NCI-H526 (cell line): ENCODE data around the gene TMSB10.
"Not testable (repeated sequence)": the region's sequence is repeated elsewhere in the genome, so short reads cannot be mapped to it uniquely, and the experiment has no call there.

Experiments
- DNase-seq, 2 experiments: peaks; one replicate each; lab custom pipeline; 2025; lab: John Stamatoyannopoulos, UW

The TMSB10 gene

DNA sequence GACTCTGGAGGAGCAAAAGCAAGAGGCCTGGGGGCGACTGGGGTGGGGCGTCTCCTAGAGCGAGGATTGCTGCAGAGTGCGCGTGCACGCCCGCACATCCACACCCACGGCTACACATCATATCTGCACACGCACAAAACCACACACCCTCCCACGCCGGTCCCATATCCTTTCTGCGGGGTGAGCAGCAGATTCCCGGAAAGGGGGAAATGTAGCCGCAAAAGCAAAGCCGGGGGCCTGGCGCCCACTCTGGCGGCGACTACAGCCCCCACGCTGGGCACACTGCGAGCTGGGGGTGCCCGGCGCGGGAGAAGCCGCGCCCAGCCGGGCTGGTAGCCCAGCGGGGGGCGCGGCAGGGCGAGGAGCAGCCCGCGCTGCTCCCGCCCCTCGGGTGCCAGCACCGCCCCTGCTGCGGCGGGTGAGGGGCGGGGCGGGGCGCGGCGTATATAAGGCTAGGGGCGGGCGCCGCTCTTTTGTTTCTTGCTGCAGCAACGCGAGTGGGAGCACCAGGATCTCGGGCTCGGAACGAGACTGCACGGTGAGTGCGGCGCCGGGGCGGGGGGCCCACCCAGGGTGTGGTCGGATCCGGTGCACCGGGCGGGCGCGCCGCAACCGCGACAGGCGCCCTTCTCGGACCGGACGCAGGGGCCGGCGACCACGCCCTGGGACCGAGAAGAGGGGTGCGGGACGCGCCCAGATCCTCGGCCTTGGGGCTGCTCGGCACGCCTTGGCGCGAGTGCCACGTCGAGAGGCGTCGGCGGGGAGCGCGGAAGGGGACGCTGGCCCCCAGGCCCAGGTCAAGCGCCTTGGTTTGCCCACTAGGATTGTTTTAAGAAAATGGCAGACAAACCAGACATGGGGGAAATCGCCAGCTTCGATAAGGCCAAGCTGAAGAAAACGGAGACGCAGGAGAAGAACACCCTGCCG, at the start of gene TMSB10:
Gene TMSB10, plus strand, starts transcription at position 476 of the 927 bp plus-strand sequence.
- DNase-seq = peak; percentile 25 to 82

- no peak for DNase-seq
Observed at GRCh38 chr2:84855731-84856130, 49.7 kb upstream of the TMSB10 start.

GRCh38 chr2:84856787-84857186, 48.7 kb upstream of the TMSB10 start:
- no peak for DNase-seq

DNA sequence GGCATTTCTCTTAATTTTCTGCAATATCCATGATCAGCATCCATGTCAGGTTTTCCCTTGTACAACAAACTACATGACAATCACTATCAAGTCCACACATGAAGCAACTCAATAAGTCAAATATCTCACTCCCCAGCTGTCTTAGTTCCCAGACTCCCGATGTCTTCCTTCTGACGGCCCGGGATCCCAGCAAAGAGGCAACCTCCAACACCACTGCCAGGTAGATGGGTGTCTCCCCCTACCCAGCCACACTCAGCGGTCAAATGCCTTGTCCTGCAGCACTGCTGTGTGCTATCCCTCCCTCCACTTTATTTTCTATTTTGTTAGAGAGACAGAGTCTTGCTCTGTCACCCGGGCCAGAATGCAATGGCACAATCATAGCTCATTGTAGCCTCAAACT, 47.9 kb upstream of the TMSB10 start:
- DNase-seq = no peak

- DNase-seq = peak in 1 of 2 experiments; percentile 14
Observed at GRCh38 chr2:84858123-84858522, 47.3 kb upstream of the TMSB10 start.

- no peak for DNase-seq
Observed at GRCh38 chr2:84858937-84859336, 46.5 kb upstream of the TMSB10 start.

DNA sequence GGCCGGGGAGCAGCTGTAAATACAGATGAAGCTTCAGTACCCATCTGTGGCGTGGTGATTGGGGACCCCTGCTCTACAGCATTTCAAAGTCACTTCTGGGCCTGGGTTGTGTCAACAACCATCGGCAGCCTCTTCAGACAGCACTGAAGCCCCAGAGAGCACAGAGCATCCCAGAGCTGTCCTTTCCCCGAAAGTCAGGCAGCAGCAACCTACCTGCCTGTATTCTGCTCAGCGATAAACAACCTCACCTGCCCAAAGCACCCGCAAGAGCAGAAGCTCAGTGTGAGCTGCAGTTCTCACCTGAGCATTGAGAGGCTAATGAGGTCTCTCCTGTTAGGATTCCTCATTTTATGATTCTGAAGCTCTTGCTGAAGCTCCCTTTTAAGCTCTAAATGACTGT, 43.9 kb upstream of the TMSB10 start:
- no peak for DNase-seq

- DNase-seq = no peak
Observed at GRCh38 chr2:84862006-84862405, 43.5 kb upstream of the TMSB10 start.

DNA sequence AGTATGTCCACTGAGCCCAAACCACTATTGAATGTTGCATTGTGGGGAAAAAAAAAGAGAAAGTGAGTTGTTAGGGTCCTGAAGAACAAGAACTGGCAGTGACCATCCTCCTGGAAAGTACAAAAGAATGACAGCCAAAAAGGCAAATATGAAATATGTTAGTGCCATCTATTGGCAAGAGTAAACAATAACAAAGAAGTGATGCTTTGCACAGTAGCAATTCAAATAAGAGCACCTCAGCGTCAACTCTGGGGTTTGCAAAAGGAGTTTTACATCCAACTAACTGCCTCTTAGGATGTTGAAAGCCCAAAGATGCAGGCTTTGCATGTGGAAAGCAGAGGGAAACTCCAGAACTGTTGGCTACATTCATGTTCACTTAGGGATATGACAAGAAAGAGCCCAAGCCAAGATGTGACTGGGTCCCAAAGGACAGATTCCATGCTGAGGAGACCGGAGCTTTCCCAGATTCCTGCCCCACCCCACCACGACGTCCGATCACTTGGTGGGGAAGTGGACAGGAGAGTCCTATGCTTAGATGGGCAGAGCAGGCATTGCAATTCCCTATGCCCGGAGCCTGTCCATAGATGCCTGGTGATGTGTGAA, 40.2 kb upstream of the TMSB10 start:
- peak in 1 of 2 experiments; percentile 25 for DNase-seq

GRCh38 chr2:84866122-84866521, 39.3 kb upstream of the TMSB10 start:
- DNase-seq = no peak

DNA sequence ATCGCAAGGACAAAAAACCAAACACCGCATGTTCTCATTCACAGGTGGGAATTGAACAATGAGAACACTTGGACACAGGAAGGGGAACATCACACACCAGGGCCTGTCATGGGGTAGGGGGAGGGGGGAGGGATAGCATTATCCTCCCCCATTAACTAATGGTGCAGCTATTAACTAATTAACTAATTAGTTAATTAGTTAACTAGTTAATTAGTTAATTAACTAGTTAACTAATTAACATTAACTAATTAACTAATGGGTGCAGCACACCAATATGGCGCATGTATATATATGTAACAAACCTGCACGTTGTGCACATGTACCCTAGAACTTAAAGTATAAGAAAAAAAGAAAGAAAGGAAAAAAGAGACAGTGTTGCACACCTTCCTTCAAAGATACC, 37.1 kb upstream of the TMSB10 start:
- not testable (repeated sequence) for DNase-seq

- DNase-seq = no peak
Observed at GRCh38 chr2:84870306-84870705, 35.1 kb upstream of the TMSB10 start.

DNA sequence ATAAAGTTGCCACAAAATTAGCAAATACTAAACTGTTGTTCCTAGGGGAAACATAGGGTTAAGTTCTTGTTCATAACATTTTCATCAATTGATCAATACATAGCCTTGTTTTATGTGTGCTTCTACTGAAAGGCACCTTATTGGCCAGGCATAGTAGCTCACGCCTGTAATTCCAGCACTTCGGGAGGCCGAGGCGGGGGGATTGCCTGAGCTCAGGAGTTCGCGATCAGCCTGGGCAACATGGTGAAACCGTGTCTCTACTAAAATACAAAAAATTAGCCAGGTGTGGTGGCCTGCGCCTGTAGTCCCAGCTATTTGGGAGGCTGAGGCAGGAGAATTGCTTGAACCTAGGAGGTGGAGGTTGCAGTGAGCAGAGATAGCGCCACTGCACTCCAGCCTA, 32.8 kb upstream of the TMSB10 start:
- DNase-seq = not testable (repeated sequence)

DNA sequence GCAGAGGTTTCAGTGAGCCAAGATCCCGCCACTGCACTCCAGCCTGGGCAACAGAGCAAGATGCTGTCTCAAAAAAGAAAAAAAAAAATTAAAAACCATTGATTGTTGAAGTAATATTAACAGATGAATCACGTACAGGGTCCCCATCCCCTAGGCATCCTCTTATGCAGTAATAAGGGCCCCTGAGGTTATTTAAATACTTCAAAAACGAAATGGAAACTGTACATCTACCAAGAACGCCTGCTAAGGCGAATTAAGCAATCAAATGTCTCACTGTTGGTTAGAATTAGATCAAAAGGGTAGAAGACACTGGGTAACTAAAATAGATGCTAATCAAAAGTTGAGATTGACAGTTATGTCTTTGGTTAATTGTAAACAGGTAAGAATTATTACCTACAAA, 32.1 kb upstream of the TMSB10 start:
- DNase-seq = no peak

GRCh38 chr2:84874381-84875212, 30.9 kb upstream of the TMSB10 start:
- DNase-seq = no peak

- no peak for DNase-seq
Observed at GRCh38 chr2:84875213-84875560, 30.3 kb upstream of the TMSB10 start.

- not testable (repeated sequence) for DNase-seq
Observed at GRCh38 chr2:84875619-84876018, 29.8 kb upstream of the TMSB10 start.

- DNase-seq = no peak
Observed at GRCh38 chr2:84876369-84876768, 29.1 kb upstream of the TMSB10 start.

- DNase-seq = no peak
Observed at GRCh38 chr2:84878459-84878858, 27.0 kb upstream of the TMSB10 start.

DNA sequence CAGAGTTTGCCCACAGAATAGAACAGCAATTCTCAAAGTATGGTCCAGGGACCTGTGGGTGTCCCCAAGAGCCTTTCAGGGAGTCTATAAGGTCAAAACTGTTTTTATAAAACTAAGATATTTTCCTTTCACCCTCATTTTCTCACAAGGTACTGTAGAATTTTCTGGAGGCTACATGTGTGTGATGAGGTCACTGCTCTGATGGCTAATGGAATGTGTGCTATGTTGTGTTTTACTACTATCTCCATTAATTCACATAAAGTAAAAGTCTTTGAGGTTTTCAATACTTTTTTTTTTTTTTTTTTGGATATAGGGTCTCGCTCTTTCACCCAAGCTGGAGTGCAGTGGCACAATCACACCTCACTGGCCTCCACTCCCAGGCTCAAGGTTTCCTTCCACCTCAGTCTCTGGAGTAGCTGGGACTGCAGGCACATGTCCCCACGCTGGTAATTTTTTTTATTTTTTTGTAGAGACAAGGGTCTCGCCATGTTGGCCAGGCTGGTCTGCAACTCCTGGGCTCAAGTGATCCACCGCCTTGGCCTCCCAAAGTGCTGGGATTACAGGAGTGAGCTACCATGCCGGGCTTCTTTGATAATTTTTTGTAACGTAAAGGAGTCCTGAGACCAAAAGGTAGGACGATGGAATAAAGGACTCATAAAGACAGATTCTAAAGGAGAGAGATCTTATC, 26.4 kb upstream of the TMSB10 start:
- DNase-seq = no peak

DNA sequence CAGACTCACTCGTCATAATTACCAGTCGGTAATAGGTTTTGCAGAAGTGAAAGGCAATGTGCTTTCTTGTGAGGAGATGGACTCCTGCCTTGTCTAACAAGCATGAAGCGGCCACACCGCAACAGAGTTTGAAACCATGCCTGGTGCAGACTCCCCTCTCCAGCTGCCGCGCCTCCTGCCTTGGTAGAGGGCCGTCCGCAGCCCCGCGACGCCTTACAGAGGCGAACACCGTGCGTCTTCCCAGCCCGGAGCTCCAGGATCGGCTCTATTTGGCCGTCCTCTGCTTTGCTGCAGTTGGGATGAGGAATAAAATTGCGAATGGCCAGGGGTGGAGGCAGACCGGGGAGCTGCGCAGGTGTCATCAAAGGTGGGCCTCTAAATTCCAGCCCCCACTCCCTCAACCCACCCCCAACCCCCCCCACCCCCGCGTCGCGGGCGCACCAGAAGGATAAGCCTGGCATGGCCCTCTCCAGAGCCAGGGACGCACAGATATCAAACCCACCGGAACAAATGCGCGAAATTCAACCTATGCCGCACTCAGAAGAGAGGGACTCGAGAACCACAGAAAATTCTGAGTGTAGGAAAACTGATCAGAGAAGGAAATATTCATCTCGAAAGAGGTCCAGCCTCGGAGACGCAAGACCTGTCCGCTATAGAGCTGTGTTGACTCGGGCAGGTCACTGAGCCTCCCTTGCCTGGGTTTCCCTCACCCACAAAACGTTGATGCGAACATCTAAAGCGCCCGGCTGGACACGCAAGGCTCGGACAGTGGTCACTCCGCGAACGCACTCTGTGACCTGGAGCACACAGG, 25.7 kb upstream of the TMSB10 start:
- no peak for DNase-seq
